NOMO-1 treated with DMSO at 0.1 percent for 48 hours (cell line): ENCODE measurements around the gene ACP4.

Source experiments
- DNase-seq: peaks from one replicate; lab custom pipeline; 2025; ENCODE audit not compliant: unreplicated experiment; lab: John Stamatoyannopoulos, UW

Gene ACP4

GRCh38 chr19:50820549-50821247 is 30.5 kb downstream of the ACP4 start:
- peak; percentile 29 for DNase-seq

GRCh38 chr19:50821248-50821612 is 31.0 kb downstream of the ACP4 start:
- no peak for DNase-seq

- no peak for DNase-seq
Measured at GRCh38 chr19:50821622-50822021, 31.4 kb downstream of the ACP4 start.

GRCh38 chr19:50822661-50823208 is 32.5 kb downstream of the ACP4 start:
- DNase-seq = no peak

GRCh38 chr19:50823389-50824042 is 33.3 kb downstream of the ACP4 start, which contains the start of gene KLK1:
TSS of gene KLK1 (minus strand) at chr19:50823787. CDS start at chr19:50823748, 39 bp downstream.
- no peak for DNase-seq

GRCh38 chr19:50826492-50827240 is 36.5 kb downstream of the ACP4 start:
- DNase-seq = no peak

- no peak for DNase-seq
Measured at GRCh38 chr19:50827476-50827875, 37.3 kb downstream of the ACP4 start.

- no peak for DNase-seq
Measured at GRCh38 chr19:50829801-50830200, 39.6 kb downstream of the ACP4 start.

- DNase-seq = no peak
Measured at GRCh38 chr19:50830266-50831025, 40.2 kb downstream of the ACP4 start.

GRCh38 chr19:50831026-50831396 is 40.8 kb downstream of the ACP4 start:
- DNase-seq = no peak

- no peak for DNase-seq
Measured at GRCh38 chr19:50832666-50833065, 42.5 kb downstream of the ACP4 start.

GRCh38 chr19:50833117-50833801 is 43.0 kb downstream of the ACP4 start, which contains the start of gene KLK15:
TSS of gene KLK15 (minus strand) at chr19:50833574. CDS start at chr19:50831492, 2,082 bp downstream.
- no peak for DNase-seq

GRCh38 chr19:50833802-50834167 is 43.6 kb downstream of the ACP4 start:
- DNase-seq = no peak

GRCh38 chr19:50835103-50835784 is 45.0 kb downstream of the ACP4 start:
- DNase-seq = no peak

GRCh38 chr19:50835785-50836542 is 45.7 kb downstream of the ACP4 start:
- DNase-seq = peak; percentile 59

- DNase-seq = no peak
Measured at GRCh38 chr19:50836543-50837195, 46.5 kb downstream of the ACP4 start.

- DNase-seq = no peak
Measured at GRCh38 chr19:50837300-50837699, 47.1 kb downstream of the ACP4 start.

- no peak for DNase-seq
Measured at GRCh38 chr19:50838239-50838638, 48.0 kb downstream of the ACP4 start.
